ENCODE measurements around the gene PRDM15. TPM values are rescaled to one million over a fixed set of nuclear protein-coding genes. Genes with fewer than 3 reads are reported as not detected.

PRDM15 gene
- total and polyA plus RNA-seq, 4 donors, result 1.2 to 5.7 (median 2.1) TPM

DNA sequence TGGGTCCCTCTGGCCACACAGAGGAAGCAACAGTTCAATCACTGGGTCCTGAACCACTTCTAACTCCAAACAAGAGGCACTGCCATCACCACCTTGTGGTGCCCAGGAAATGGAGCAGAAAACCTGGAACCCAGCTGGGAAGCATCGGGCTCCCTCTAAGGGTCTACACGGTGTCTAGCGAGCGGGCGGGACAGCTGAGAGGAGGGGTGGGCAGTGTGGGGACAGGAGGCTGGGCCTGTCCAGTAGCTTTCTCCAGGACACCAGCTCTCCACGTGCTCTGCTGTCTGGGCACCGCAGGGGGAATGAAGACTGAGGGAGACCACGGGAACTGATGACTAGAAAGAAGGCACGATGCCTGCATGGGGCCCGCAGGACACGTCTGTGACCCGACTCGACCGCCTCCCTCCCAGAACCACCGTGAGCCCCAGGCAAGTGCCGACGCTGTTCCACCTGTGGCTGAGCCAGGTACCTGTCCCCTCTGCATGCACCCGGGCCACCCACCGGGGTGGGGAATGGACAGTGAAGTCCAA lies 5.4 kb upstream of the PRDM15 start:
- 92% methylated on average over 19 of the region's 19 CpGs for WGBS
- Histone ChIP-seq H3K9me3 (ENCODE audit: control insufficient read depth in 4 of 4, low read length in 3 of 4) (no peaks in the 10 kb centered on the region), H3K4me1 (ENCODE audit: control insufficient read depth in 4 of 4, insufficient read depth in 4 of 4, low read length in 3 of 4) (peaks cover 0 to 4% (median 0%) of the 10 kb centered on the region in 4 donors), H3K27me3 (ENCODE audit: control insufficient read depth in 4 of 4, insufficient read depth in 4 of 4, low read length in 3 of 4) (no peaks in the 10 kb centered on the region), H3K9ac (ENCODE audit: low read depth in 1 of 2, low read length in 2 of 2) (no peak overlapping the region), H3K4me3 (ENCODE audit: low read depth in 1 of 3, low read length in 3 of 3) (no peak overlapping the region), H3K36me3 (ENCODE audit: control insufficient read depth in 4 of 4, insufficient read depth in 3 of 4, low read depth in 1 of 4, low read length in 3 of 4) (peaks cover 0 to 6% (median 2%) of the 10 kb centered on the region in 4 donors), H3K27ac (ENCODE audit: low read depth in 1 of 2, low read length in 2 of 2) (no peak overlapping the region)
- TF ChIP-seq, protein P1, sequence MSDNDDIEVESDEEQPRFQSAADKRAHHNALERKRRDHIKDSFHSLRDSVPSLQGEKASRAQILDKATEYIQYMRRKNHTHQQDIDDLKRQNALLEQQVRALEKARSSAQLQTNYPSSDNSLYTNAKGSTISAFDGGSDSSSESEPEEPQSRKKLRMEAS (IDR thresholded peaks at IDR 0.05), result no peak
- TF ChIP-seq ATF3 (IDR thresholded peaks at IDR 0.05) (no peak), HNF4G (IDR thresholded peaks at IDR 0.05) (no peak), REST (IDR thresholded peaks at IDR 0.05) (no peak), RAD21 (IDR thresholded peaks at IDR 0.05) (no peak), RXRA (IDR thresholded peaks at IDR 0.05) (no peak), NR2F2 (IDR thresholded peaks at IDR 0.05) (no peak), FOXA1 (IDR thresholded peaks at IDR 0.05) (no peak), GABPA (IDR thresholded peaks at IDR 0.05 in 1 of 2, conservative IDR thresholded peaks at IDR 0.05 in 1 of 2) (no peak), TAF1 (conservative IDR thresholded peaks at IDR 0.05) (no peak), YY1 (IDR thresholded peaks at IDR 0.05) (no peak), JUND (IDR thresholded peaks at IDR 0.05) (no peak), SP1 (IDR thresholded peaks at IDR 0.05) (no peak), ZBTB33 (IDR thresholded peaks at IDR 0.05) (no peak), FOXA2 (IDR thresholded peaks at IDR 0.05) (no peak), EGR1 (IDR thresholded peaks at IDR 0.05; ENCODE audit: low read depth in 2 of 2) (no peak), HNF4A (conservative IDR thresholded peaks at IDR 0.05) (no peak)
- TF ChIP-seq, protein P2, sequence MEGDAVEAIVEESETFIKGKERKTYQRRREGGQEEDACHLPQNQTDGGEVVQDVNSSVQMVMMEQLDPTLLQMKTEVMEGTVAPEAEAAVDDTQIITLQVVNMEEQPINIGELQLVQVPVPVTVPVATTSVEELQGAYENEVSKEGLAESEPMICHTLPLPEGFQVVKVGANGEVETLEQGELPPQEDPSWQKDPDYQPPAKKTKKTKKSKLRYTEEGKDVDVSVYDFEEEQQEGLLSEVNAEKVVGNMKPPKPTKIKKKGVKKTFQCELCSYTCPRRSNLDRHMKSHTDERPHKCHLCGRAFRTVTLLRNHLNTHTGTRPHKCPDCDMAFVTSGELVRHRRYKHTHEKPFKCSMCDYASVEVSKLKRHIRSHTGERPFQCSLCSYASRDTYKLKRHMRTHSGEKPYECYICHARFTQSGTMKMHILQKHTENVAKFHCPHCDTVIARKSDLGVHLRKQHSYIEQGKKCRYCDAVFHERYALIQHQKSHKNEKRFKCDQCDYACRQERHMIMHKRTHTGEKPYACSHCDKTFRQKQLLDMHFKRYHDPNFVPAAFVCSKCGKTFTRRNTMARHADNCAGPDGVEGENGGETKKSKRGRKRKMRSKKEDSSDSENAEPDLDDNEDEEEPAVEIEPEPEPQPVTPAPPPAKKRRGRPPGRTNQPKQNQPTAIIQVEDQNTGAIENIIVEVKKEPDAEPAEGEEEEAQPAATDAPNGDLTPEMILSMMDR (IDR thresholded peaks at IDR 0.05; ENCODE audit: low read depth, low read length, missing input control), result no peak
- DNase-seq (ENCODE audit: low spot score), result no peak

Data from liver (tissue), 9 donors.